ENCODE measurements around the gene SUCLG2.

SUCLG2 gene

GRCh38 chr3:67654099-67654843 lies at the start of gene SUCLG2:
Gene SUCLG2, minus strand, starts transcription at chr3:67654612. Its CDS starts 26 bp downstream, at chr3:67654586.
- peak; percentile 88 for DNase-seq

- DNase-seq: no peak
Measured at GRCh38 chr3:67700596-67700995, 46.2 kb upstream of the SUCLG2 start.

- DNase-seq: no peak
Measured at GRCh38 chr3:67699882-67700281, 45.5 kb upstream of the SUCLG2 start.

- DNase-seq: no peak
Measured at GRCh38 chr3:67692621-67693020, 38.2 kb upstream of the SUCLG2 start.

GRCh38 chr3:67691926-67692325 lies 37.5 kb upstream of the SUCLG2 start:
- DNase-seq: no peak

GRCh38 chr3:67691207-67691606 lies 36.8 kb upstream of the SUCLG2 start:
- no peak for DNase-seq

GRCh38 chr3:67689806-67690205 lies 35.4 kb upstream of the SUCLG2 start:
- DNase-seq: no peak

- DNase-seq: no peak
Measured at GRCh38 chr3:67688231-67688630, 33.8 kb upstream of the SUCLG2 start.

- no peak for DNase-seq
Measured at GRCh38 chr3:67686069-67686468, 31.7 kb upstream of the SUCLG2 start.

- no peak for DNase-seq
Measured at GRCh38 chr3:67685499-67685898, 31.1 kb upstream of the SUCLG2 start.

GRCh38 chr3:67684211-67684610 lies 29.8 kb upstream of the SUCLG2 start:
- DNase-seq: no peak

GRCh38 chr3:67683522-67683921 lies 29.1 kb upstream of the SUCLG2 start:
- no peak for DNase-seq

GRCh38 chr3:67678665-67679064 lies 24.3 kb upstream of the SUCLG2 start:
- DNase-seq: no peak

- DNase-seq: no peak
Measured at GRCh38 chr3:67674055-67674454, 19.6 kb upstream of the SUCLG2 start.

- no peak for DNase-seq
Measured at GRCh38 chr3:67662733-67663132, 8.3 kb upstream of the SUCLG2 start.

GRCh38 chr3:67661089-67661488 lies 6.7 kb upstream of the SUCLG2 start:
- DNase-seq: peak; percentile 49

GRCh38 chr3:67657192-67657591 lies 2.8 kb upstream of the SUCLG2 start:
- no peak for DNase-seq

GRCh38 chr3:67656614-67657013 lies 2.2 kb upstream of the SUCLG2 start:
- DNase-seq: no peak

- no peak for DNase-seq
Measured at GRCh38 chr3:67655364-67656121, 1.1 kb upstream of the SUCLG2 start.

- no peak for DNase-seq
Measured at GRCh38 chr3:67654844-67655177, 399 bp upstream of the SUCLG2 start.

- DNase-seq: peak; percentile 29
Measured at GRCh38 chr3:67653425-67654098, 850 bp downstream of the SUCLG2 start.

GRCh38 chr3:67650084-67650483 lies 4.3 kb downstream of the SUCLG2 start:
- no peak for DNase-seq

GRCh38 chr3:67649681-67650080 lies 4.7 kb downstream of the SUCLG2 start:
- no peak for DNase-seq

GRCh38 chr3:67648701-67649100 lies 5.7 kb downstream of the SUCLG2 start:
- peak; percentile 44 for DNase-seq
